SU-DHL-6 (cell line): Measurements from ENCODE around the gene MLN.

Experiments
- EZH2phosphoT487 ChIP-seq: fragments of 200-600 bp; sonication (generic), shearing (Covaris generic); conservative IDR thresholded peaks from 2 replicates; pipeline ENCODE4 v1.6.1; 2018; ENCODE audit warnings: mild to moderate bottlenecking, antibody characterized with exemption, low read length, moderate library complexity, mixed read lengths
- TF ChIP-seq, protein P1 (sequence below): fragments of 200-600 bp; sonication (generic); IDR thresholded peaks from one replicate; pipeline ENCODE4 v1.5.1; 2017; ENCODE audit warnings: antibody characterized with exemption, mild to moderate bottlenecking, low read length, moderate library complexity; ENCODE audit not compliant: insufficient read depth, poor library complexity, severe bottlenecking

DNA sequence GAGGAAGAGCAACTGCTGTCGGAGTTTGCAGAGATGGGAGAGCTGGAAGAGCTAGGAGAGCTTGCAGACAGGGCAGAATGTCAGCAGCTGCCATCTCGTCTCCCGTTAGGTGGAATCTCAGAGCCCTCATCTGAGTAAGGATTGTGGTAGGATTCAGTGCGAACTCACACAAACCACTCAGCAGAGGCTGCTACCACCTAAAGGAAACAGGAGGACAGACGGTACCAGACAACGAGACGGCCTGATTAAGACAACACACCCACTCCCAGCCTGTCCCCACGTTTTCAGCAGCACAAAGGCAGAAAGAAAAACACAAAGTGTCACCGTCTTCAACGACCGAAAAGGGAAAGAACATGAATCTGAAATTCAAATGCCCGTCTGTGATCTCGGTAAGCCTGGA lies 19.0 kb downstream of the MLN start:
- TF ChIP-seq, protein P1, sequence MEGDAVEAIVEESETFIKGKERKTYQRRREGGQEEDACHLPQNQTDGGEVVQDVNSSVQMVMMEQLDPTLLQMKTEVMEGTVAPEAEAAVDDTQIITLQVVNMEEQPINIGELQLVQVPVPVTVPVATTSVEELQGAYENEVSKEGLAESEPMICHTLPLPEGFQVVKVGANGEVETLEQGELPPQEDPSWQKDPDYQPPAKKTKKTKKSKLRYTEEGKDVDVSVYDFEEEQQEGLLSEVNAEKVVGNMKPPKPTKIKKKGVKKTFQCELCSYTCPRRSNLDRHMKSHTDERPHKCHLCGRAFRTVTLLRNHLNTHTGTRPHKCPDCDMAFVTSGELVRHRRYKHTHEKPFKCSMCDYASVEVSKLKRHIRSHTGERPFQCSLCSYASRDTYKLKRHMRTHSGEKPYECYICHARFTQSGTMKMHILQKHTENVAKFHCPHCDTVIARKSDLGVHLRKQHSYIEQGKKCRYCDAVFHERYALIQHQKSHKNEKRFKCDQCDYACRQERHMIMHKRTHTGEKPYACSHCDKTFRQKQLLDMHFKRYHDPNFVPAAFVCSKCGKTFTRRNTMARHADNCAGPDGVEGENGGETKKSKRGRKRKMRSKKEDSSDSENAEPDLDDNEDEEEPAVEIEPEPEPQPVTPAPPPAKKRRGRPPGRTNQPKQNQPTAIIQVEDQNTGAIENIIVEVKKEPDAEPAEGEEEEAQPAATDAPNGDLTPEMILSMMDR, result no peak
- TF ChIP-seq EZH2phosphoT487, result no peak
